Activated CD4-positive, alpha-beta T cell treated with anti-CD3 and anti-CD28 coated beads, Interleukin-10, Interleukin-2, amounts not matched to agents 100 ng/mL and 50 ng/mL, durations not matched to agents 16 hours and 8 hours (primary cell): ENCODE measurements around the gene CR2.
"Not testable (repeated sequence)": the region's sequence is repeated elsewhere in the genome, so short reads cannot be mapped to it uniquely, and the experiment has no call there.

Source experiments
- DNase-seq: peaks from one replicate; pipeline ENCODE4 v3.0.0-alpha.2; 2020

CR2 gene

GRCh38 chr1:207516729-207517128, 62.6 kb downstream of the CR2 start:
- DNase-seq = no peak

- no peak for DNase-seq
Measured at GRCh38 chr1:207518608-207519236, 64.6 kb downstream of the CR2 start.

- DNase-seq = no peak
Measured at GRCh38 chr1:207519505-207520399, 65.6 kb downstream of the CR2 start.

- DNase-seq = not testable (repeated sequence)
Measured at GRCh38 chr1:207520400-207521345, 66.5 kb downstream of the CR2 start.

- not testable (repeated sequence) for DNase-seq
Measured at GRCh38 chr1:207525239-207525638, 71.1 kb downstream of the CR2 start.

GRCh38 chr1:207528401-207528800, 74.3 kb downstream of the CR2 start:
- DNase-seq = not testable (repeated sequence)

GRCh38 chr1:207536263-207536662, 82.1 kb downstream of the CR2 start:
- DNase-seq = not testable (repeated sequence)
